Inflammatory macrophage treated with lipopolysaccharide for 4 hours (primary cell): ENCODE measurements around the gene MLC1.

ENCODE experiments used
- DNase-seq: peaks from one replicate; pipeline ENCODE4 v3.0.0-alpha.2; 2020

The MLC1 gene

GRCh38 chr22:50057278-50058060 is 27.8 kb downstream of the MLC1 start:
- DNase-seq = no peak

GRCh38 chr22:50056214-50056972 is 28.8 kb downstream of the MLC1 start:
- DNase-seq = no peak

- no peak for DNase-seq
These were observed 31.4 kb downstream of the MLC1 start for GRCh38 chr22:50053861-50054260.

- no peak for DNase-seq
These were observed 33.3 kb downstream of the MLC1 start for GRCh38 chr22:50051930-50052329.

GRCh38 chr22:50049299-50050195 is 35.7 kb downstream of the MLC1 start:
- no peak for DNase-seq

GRCh38 chr22:50048836-50049235 is 36.4 kb downstream of the MLC1 start:
- no peak for DNase-seq

GRCh38 chr22:50048061-50048765 is 37.0 kb downstream of the MLC1 start:
- no peak for DNase-seq

- no peak for DNase-seq
These were observed 37.9 kb downstream of the MLC1 start for GRCh38 chr22:50047346-50047745.

- DNase-seq = no peak
These were observed 38.6 kb downstream of the MLC1 start for GRCh38 chr22:50046481-50047245.

- DNase-seq = no peak
These were observed 39.2 kb downstream of the MLC1 start for GRCh38 chr22:50046019-50046415.

- DNase-seq = no peak
These were observed 39.8 kb downstream of the MLC1 start for GRCh38 chr22:50045211-50046018.

- no peak for DNase-seq
These were observed 40.6 kb downstream of the MLC1 start for GRCh38 chr22:50044485-50045118.

- no peak for DNase-seq
These were observed 43.7 kb downstream of the MLC1 start for GRCh38 chr22:50041361-50042065.

- no peak for DNase-seq
These were observed 44.5 kb downstream of the MLC1 start for GRCh38 chr22:50040717-50041116.

- no peak for DNase-seq
These were observed 45.4 kb downstream of the MLC1 start for GRCh38 chr22:50039669-50040443.

- DNase-seq = no peak
These were observed 49.1 kb downstream of the MLC1 start for GRCh38 chr22:50035976-50036724.

- no peak for DNase-seq
These were observed 49.9 kb downstream of the MLC1 start for GRCh38 chr22:50035131-50035881.
